RPMI7951 (cell line): ENCODE results near the gene ARF1. TPM values are rescaled to one million over a fixed set of nuclear protein-coding genes. Genes with fewer than 3 reads are reported as not detected.

ENCODE experiments used
- DNase-seq: peaks from one replicate; pipeline ENCODE4 v3.0.0-alpha.2; 2012; ENCODE audit warnings: low read depth
- total RNA-seq: library from RNA; depleted of rRNA; stranded (reverse); fragments of >200 nt; shearing (Covaris generic); gene quantifications from 2 replicates; pipeline ENCODE4 v1.2.3, GENCODE V29; 2014; rRNA removed

ARF1 gene
- total RNA-seq, 1 experiment from 2014 or later = 218 TPM

GRCh38 chr1:228147151-228147693, 64.7 kb downstream of the ARF1 start:
- no peak for DNase-seq

- DNase-seq = no peak
These were observed 65.3 kb downstream of the ARF1 start for GRCh38 chr1:228147768-228148167.

DNA sequence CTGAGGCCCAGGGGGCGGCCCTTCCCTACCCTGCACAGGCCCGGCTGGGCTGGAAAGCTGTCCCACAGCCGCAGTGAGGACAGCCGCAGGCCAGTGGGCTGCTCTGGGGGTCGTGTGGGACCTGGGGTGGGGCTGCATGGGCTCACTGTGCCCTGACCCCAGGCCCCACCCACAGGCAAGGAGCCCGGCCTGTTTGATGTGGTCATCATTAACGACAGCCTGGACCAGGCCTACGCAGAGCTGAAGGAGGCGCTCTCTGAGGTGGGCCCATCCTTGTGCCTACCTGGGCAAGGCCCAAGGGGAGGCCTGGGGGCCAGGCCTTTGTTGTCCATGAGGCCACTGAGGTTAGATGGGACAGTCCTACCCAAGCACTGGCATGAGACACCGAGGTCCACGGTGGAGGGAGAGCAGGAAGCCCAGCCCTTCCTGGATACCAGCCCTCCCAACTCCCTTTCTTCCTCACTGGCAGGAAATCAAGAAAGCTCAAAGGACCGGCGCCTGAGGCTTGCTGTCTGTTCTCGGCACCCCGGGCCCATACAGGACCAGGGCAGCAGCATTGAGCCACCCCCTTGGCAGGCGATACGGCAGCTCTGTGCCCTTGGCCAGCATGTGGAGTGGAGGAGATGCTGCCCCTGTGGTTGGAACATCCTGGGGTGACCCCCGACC, 65.8 kb downstream of the ARF1 start:
- DNase-seq = no peak

Other genes with a start within 250 kb of the ARF1 start
- 9.5 and 14.0 TPM in 2 replicates for gene WNT9A, start 134.8 kb upstream of the ARF1 start, total RNA-seq
- not detected in 2 replicates for gene WNT3A, start 75.7 kb upstream of the ARF1 start, total RNA-seq
- 7.8 and 8.6 TPM in 2 replicates for gene C1orf35, start 20.6 kb downstream of the ARF1 start, total RNA-seq
- gene MRPL55, start 26.6 kb downstream of the ARF1 start, total RNA-seq = 63.2 and 83.0 TPM in 2 replicates
- gene GUK1, start 57.6 kb downstream of the ARF1 start, total RNA-seq = 294 and 365 TPM in 2 replicates
- 0.39 and 0.48 TPM in 2 replicates for gene GJC2, start 67.2 kb downstream of the ARF1 start, total RNA-seq
- 0.60 and 1.1 TPM in 2 replicates for gene IBA57, start 83.1 kb downstream of the ARF1 start, total RNA-seq
- gene OBSCN, start 125.3 kb downstream of the ARF1 start, total RNA-seq = 0.10 and 0.24 TPM in 2 replicates